CD4-positive, alpha-beta T cell treated with Interleukin-2 at 100 ng/mL for 4 hours (primary cell): ENCODE results near the gene GMPS.
"Not testable (repeated sequence)": the region's sequence is repeated elsewhere in the genome, so short reads cannot be mapped to it uniquely, and the experiment has no call there.

Source experiments
- DNase-seq: peaks from one replicate; pipeline ENCODE4 v3.0.0-alpha.2; 2020; ENCODE audit warnings: low spot score

GMPS gene

DNA sequence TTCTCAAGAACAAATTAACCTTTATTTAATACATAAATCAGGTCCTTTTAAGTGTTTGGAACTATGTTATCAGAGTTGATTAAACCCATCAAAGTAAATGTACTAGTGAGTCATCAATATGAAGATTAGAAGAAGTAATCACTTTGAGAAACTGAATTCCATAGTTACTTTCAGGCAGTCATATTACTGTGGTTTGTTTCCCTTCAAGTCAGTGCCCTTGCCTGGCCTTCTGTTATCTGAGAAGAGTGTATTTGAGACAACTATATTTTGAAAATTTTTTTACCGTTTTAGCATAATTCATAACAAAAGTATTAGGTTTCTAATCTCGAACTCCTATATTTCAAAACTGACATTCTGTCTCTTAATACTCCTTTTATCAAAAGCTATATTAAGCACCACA lies 73.6 kb downstream of the GMPS start:
- DNase-seq = no peak

- DNase-seq = no peak
These were observed 75.7 kb downstream of the GMPS start for GRCh38 chr3:155946178-155946577.

DNA sequence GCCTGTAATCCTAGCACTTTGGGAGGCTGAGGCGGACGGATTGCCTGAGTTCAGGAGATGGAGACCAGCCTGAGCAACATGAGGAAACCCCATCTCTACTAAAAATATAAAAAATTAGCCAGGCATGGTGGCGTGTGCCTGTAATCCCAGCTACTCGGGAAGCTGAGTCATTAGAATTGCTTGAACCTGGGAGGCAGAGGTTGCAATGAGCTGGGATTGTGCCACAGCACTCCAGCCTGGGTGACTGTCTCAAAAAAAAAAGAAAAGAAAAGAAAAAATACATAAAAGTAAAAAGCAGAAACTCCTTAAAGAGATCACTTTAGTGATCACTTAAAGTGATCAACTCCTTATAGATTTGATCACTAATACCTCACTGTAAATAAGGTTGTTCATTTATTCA lies 78.0 kb downstream of the GMPS start:
- DNase-seq = no peak

DNA sequence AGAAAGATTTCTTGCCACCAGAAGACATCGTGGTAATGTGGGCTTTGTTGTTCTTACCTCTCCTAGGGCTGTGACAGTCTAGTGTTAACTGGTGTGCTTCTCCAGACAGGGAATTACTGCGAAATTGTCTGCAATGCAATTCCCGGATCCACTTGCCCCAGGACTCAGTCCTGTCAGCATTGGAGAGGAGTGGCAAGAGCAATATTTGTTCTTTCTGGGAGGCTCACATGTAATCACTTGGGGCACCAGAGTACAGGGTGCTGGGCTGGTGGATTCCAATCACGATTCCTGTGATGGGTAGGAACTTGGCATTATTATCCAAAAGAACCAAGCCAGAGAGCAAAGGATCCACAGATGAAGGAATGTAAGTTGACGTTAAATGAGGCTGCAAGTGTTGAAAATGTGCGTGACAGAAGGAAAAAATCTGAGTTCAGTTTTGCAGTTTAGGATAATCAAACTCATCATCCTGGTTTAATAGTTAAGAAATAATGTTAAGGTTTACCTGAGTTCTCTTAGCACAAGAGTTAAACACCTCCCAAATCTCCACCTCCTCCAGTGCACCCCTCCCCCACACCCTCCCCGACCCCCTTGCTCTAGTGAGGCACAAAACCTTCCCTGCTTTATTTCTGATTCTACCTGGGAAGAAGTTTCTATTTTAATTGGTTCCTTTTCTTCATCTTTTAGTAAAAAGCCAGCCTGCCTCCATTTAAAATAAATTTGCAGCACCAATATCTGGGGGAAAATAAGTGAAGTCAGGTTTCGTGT lies 79.2 kb downstream of the GMPS start:
- no peak for DNase-seq

GRCh38 chr3:155956508-155957411 lies 86.3 kb downstream of the GMPS start:
- DNase-seq = no peak

DNA sequence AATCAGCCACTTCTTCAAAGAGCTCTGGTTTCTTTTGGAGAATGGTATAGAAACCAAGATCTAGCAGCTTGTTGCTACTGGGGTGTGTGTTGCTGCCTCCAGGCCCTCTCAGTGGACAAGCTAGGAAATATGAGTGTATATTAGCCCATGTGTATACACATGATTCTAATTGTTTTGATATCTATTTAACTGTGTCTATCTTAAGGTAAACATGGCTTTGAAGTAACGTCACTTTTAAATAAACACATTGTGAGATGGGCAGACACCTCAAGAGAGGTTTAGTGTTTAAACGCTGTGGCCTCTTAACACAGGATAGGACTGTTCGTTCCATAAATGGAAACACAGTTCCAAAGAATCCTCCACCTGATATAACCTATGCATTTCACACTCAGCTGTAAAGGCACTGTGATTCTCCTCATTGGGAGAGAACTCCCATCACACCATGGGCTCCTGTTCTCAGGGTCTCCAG lies 87.0 kb downstream of the GMPS start:
- no peak for DNase-seq

- no peak for DNase-seq
These were observed 88.2 kb downstream of the GMPS start for GRCh38 chr3:155958676-155959075.

GRCh38 chr3:155960060-155960459 lies 89.6 kb downstream of the GMPS start:
- DNase-seq = no peak

DNA sequence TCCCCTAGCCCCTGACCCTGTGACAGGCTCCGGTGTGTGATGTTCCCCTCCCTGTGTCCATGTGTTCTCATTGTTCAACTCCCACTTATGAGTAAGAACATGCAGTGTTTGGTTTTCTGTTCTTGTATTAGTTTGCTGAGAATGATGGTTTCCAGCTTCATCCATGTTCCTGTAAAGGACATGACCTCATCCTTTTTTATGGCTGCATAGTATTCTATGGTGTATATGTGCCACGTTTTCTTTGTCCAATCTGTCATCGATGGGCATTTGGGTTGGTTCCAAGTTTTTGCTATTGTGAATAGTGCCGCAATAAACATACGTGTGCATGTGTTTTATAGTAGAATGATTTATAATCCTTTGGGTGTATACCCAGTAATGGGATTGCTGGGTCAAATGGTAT lies 90.6 kb downstream of the GMPS start:
- not testable (repeated sequence) for DNase-seq

DNA sequence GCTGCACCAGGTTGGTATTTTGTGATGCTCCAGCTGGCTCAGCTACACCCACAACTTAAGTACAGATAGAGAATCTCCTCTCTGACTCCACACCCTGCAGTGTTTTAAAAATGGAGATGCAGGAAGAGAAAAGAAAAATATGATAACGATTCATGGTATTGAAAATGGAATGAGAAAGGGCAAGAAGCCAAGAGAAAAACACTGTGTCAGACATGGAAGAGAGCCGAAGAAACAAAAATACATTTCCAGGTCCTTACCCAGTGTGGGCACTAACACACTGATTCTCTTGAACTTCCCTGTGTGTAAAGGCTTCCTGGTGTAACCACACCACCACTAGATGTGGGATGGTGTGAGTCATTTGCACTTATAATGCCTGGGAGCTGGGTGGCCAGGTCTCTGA lies 93.1 kb downstream of the GMPS start:
- no peak for DNase-seq

DNA sequence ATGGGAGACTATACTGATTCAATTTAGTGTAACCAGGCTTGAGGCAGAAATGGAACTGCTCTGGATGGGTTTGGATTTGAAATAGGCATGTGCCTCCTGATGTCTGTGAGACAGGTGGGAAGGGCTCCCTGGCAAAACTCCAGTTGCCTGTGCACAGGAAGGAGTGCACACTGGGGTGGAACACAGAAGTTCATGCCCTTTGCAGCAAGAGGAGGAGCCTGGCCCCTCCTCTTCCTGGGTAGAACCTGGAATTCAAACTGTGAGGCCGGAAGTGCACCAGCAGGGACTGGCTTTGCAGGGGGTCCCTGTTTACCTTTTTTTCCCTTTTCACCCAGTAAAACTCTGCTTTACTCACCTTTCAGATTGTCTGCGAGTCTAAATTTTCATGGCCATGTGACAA lies 99.9 kb downstream of the GMPS start:
- DNase-seq = no peak

GRCh38 chr3:155972885-155973584 lies 102.6 kb downstream of the GMPS start:
- no peak for DNase-seq

DNA sequence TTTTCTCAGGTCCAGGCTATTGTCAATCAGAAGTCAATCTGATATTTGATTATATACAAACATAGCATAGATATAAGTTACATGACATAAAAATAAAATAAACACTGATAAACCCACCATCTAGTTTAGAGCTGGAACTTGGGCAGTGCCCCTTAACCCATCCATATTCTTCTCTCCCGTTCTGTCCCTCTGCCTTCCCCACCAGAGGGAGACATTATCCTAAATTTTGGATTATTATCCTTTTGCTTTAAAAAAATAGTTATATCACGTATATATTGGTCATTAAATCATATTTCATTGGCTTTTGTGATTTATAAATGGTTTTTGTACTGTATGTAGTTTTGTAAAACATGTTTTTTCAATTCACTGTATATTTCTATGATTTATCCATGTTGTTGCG lies 107.9 kb downstream of the GMPS start:
- no peak for DNase-seq

GRCh38 chr3:155979746-155980145 lies 109.3 kb downstream of the GMPS start:
- DNase-seq = no peak

- DNase-seq = no peak
These were observed 111.2 kb downstream of the GMPS start for GRCh38 chr3:155981669-155982068.

DNA sequence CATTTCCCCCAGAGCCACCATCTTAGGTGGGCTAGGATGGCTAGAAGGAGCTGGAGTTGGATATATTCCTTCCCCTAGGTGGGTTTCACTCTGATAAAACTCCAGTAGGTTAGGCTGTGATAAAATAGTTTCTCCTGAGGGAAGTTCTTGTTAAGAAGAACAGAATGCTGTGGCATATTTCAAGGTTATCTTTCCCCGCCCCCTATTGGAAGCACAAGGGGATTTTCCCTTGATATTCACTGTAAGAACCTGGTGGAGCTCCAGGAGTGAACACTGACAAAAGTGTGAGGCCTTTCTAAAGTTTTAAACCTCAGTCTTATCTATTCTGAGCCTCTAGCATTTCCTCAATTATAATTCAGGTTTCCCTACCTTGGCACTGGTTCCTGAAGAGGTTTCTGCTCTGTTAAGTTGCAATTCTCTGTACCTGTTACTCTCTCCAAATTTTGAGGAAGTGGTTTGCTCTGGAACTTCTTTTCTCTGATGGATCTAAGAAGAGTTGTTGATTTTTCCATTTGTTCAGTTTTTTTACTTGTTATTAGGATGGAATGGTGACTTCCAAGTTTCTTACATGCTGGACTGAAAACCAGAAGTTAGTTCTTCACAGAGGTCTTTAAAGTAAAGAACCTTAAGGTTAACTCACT lies 113.5 kb downstream of the GMPS start:
- DNase-seq = no peak

DNA sequence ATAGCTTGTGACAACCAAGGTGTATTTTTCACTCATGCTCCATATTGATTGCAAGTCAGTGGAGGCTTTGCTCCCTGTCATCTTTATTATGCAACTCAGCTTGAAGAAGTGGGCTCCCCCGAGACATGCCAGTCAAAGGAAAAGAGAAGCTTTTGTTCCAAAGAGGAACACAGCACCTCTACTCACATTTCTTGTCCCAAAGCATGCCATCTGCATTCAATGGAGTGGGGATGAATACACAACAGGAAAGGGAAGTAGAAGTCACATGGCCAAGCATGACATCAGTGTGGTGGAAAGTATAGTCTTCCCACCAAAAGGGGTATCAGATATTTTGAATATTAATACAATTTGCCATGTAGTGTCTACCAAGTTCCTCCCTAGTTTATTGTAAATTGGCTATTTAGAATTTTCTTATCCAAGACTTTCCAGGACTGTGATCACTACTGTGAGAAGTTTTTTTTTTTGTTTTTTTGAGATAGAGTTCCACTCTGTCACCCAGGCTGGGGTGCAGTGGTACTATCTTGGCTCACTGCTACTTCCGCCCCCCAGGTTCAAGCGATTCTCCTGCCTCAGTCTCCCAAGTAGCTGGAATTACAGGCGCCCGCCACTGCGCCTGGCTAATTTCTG lies 114.5 kb downstream of the GMPS start:
- no peak for DNase-seq

- no peak for DNase-seq
These were observed 119.1 kb downstream of the GMPS start for GRCh38 chr3:155989536-155989935.

DNA sequence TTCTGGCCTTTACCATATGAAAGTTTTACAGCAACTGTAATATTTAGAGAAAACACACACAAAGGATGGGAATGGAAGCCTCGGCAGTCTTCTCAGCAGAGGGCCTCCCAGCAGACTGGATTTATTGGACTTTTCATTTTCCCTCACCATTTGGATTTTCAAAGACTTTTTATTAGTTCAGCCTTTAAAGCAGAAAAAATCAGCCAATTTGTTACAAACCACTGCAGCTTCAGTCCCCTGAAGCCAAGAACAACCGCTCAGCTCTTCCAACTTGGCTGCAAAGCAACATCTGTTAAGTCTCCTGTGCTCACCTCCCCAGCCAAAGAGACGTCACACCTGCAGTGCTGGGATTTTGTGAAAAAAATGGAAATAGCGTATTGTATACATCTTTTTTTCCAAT lies 120.8 kb downstream of the GMPS start:
- DNase-seq = no peak

- no peak for DNase-seq
These were observed 121.4 kb downstream of the GMPS start for GRCh38 chr3:155991847-155992246.
